RWPE1 (cell line): ENCODE data around the gene ZNF253.
"Not testable (repeated sequence)": the region's sequence is repeated elsewhere in the genome, so short reads cannot be mapped to it uniquely, and the experiment has no call there.

Experiments
- CTCF ChIA-PET: fragments of 350-600 bp; sonication (Branson Sonifier 250); formaldehyde crosslinking; extraction: SDS; loops from one replicate; lab custom pipeline; 2021; lab: Yijun Ruan, JAX
- POLR2A ChIA-PET: fragments of 400-600 bp; formaldehyde crosslinking; extraction: SDS; loops from one replicate; lab custom pipeline; 2020; ENCODE audit warnings: antibody characterized with exemption; ENCODE audit not compliant: low non-redundant PET; lab: Yijun Ruan, JAX
- DNase-seq: peaks from one replicate; pipeline ENCODE4 v3.0.0; 2012; ENCODE audit warnings: low spot score
- H3K27ac ChIP-seq: fragments of 450-650 bp; 2 replicates; pipeline ENCODE4 v1.5.1; 2017
- CTCF ChIP-seq: fragments of 450-650 bp; conservative IDR thresholded peaks from 2 replicates; pipeline ENCODE4 v1.5.1; 2017; ENCODE audit warnings: low read depth, mild to moderate bottlenecking

ZNF253 gene

DNA sequence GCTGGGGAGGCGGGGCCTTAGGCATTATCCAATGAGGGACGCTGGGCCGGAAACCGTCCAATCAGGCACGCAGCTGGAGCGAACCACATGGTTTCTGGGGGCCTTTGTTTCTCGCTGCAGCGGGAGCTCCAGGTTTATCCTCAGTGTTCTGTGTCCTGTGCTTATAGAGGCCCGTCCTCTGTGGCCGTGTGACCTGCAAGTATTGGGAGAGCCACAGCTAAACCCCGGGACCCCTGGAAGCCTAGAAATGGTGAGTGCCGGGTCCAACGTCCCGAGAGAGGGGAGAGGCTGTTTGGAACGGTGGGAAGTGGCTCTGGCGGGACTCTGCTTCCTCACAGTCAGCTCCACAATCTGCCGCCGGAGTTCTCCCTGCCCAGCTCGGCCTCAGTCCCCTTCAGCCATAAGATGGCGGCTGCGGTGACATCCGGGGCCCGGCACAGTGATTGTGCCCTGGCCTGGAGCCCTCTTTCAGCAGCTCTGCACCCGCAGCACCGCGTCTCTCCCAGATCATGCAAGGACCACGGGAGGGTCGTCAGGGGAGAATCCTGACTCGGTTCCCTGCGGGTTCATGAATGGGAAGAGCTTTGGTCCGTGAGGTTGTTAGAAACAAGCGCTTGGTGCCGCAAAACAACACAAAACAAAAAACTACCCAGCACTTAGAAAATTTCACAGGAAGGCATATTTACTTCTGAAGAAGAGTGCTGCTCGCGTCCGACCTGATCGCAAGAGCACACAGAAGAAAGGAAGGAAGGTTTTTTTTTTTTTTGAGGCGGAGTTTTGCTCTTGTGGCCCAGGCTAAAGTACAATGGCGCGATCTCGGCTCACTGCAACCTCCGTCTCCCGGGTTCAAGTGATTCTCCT lies at the start of gene ZNF253:
TSS of gene ZNF253 (plus strand) at position 133 of the 861 bp plus-strand sequence. CDS start at position 248, 115 bp downstream.
- POLR2A ChIA-PET, result interaction anchor here (0.7 to 1.0 kb wide), 3 partner anchors 14 to 1277 kb away, joined by 3 to 5 read pairs (median 3); partner anchors contain the start of gene ZNF101
- DNase-seq, result peak; percentile 93
- no peak for TF ChIP-seq CTCF
- H3K27ac ChIP-seq, result peak within 1 kb of the TSS; percentile 96
- CTCF ChIA-PET, result no interaction called here

DNA sequence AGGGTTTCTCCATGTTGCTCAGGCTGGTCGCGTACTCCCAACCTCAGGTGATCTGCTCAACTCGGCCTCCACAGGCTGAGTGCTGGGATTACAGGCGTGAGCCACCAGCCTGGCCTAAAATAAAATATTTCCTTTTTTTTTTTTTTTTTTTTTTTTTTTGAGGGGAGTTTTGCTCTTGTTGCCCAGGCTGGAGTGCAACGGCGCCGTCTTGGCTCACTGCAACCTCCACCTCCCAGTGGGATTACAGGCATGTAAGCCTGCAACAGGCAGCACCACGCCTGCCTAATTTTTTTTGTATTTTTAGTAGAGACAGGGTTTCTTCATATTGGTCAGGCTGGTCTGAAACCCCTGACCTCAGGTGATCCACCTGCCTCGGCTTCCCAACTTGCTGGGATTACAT lies 49.0 kb upstream of the ZNF253 start:
- TF ChIP-seq CTCF, result no peak
- no peak for DNase-seq
- H3K27ac ChIP-seq, result no peak overlapping the region
- ChIA-PET POLR2A (no interaction called here), CTCF (interaction anchor here (0.6 kb wide), 1 partner anchor 1697 kb away, joined by 3 read pairs; no protein-coding TSS in a partner anchor)

DNA sequence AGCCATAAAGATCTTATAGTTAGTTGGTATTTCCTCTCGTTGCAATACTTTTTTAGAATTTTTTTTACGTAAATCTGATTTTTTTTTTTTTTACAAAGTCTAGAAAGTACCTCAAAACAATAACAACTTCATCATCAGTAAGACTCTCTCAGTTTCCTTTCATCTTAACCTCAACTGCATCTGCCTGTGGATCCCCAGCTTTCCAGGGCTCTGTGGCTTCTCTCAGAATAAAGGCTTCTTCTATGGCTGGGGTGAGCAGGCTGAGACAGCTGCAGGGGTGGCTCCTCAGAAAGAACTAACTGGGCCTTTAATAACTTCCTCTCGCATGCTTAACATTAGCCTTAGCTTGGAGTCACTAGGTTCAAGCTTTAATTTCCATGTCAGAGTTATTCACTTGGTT lies 48.3 kb upstream of the ZNF253 start:
- TF ChIP-seq CTCF, result no peak
- no peak for DNase-seq
- H3K27ac ChIP-seq, result no peak overlapping the region
- ChIA-PET CTCF (no interaction called here), POLR2A (no interaction called here)

DNA sequence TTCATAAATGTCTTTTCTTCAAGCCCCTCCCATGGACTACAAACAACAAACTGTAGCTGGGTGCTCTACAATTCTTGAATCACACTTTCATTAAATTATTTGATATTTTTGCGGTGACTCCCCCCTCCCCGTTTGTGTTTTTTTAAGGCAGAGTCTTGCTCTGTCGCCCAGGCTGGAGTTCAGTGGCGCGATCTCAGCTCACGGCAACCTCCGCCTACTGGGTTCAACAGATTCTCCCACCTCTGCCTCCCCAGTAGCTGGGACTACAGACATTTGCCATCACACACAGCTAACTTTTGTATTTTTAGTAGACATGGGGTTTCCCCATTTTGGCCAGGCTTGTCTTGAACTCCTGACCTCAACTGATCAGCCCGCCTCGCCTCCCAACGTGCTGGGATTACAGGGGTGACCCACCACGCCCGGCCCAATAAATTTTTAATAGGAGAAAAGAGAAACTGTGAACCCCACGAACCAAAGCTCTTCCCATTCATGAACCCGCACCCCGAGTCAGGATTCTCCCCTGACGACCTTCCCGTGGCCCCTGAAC lies 44.8 kb upstream of the ZNF253 start:
- ChIA-PET CTCF (interaction anchor here (0.6 to 0.7 kb wide), 3 partner anchors 10 to 193 kb away, joined by 3 to 4 read pairs (median 3); partner anchors contain the start of gene LPAR2), POLR2A (interaction anchor here (1.0 kb wide), 1 partner anchor 88 kb away, joined by 3 read pairs; the partner anchor contains the start of gene ZNF14)
- peak overlapping the region; percentile 85 for H3K27ac ChIP-seq
- TF ChIP-seq CTCF, result no peak
- DNase-seq, result peak; percentile 1

GRCh38 chr19:19821366-19821951 lies 44.2 kb upstream of the ZNF253 start, which contains the start of gene ZNF506:
ZNF506 (minus strand) TSS chr19:19821750; CDS start chr19:19821603, 147 bp downstream.
- CTCF ChIA-PET, result interaction anchor here (0.6 to 0.7 kb wide), 3 partner anchors 10 to 193 kb away, joined by 3 to 4 read pairs (median 3); partner anchors contain the start of gene LPAR2
- TF ChIP-seq CTCF, result no peak
- POLR2A ChIA-PET, result interaction anchor here (0.5 to 1.0 kb wide), 4 partner anchors 45 to 305 kb away, joined by 3 to 8 read pairs (median 3); partner anchors contain the start of genes NDUFA13 and ZNF14
- DNase-seq, result peak; percentile 89
- peak within 1 kb of the TSS; percentile 85 for H3K27ac ChIP-seq

DNA sequence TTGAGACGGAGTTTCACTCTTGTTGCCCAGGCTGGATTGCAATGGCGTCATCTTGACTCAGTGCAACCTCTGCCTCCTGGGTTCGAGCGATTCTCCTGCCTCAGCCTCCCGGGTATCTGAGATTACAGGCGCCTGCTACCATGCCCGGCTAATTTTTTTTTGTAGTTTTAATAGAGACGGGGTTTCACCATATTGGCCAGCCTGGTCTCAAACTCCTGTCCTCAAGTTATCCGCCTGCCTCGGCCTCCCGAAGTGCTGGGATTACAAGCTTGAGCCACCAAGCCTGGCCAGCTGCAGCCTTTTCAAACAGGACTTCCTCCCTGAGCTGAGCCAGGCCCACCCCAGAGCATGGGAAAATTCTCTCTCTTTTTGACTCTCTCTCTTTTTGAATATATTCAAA lies 43.7 kb upstream of the ZNF253 start:
- POLR2A ChIA-PET, result interaction anchor here (0.5 to 0.8 kb wide), 3 partner anchors 46 to 306 kb away, joined by 3 to 8 read pairs (median 3); partner anchors contain the start of gene NDUFA13
- CTCF ChIA-PET, DNase-seq: not testable (repeated sequence)
- H3K27ac ChIP-seq, result peak overlapping the region; percentile 85
